HPDE6-E6E7 (cell line): ENCODE measurements around the gene TRIM59.
A peak's percentile ranks its signal among the peaks of the same experiment; 100 is the strongest.

Experiments
- DNase-seq: peaks from one replicate; pipeline ENCODE4 v3.0.0; 2011; ENCODE audit warnings: missing footprints; ENCODE audit errors: extremely low spot score

Gene TRIM59

DNA sequence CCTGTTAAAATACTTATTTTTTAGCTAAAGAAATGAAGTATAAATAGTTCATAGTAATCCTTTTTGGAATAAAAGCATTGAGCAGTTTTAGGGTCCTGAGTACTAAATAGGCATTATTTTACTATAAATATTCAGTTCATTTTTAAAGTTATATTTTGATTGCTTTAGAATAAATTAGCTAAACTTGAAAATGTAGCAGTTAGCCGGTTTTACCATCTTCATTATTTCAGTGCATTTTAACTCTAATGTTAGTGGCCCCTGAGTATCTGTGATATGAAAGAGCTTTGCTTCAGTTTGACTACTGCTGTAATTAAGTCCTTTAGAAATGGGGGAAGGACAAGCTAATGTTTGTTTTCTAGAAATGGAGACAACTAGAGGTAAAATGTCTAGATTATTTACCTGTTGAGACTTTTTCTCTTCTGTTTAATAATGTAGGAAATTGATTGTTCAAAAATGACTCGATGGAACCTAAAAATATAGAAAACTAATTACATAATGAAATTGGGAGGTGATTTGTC lies 46.5 kb downstream of the TRIM59 start:
- DNase-seq, result no peak

DNA sequence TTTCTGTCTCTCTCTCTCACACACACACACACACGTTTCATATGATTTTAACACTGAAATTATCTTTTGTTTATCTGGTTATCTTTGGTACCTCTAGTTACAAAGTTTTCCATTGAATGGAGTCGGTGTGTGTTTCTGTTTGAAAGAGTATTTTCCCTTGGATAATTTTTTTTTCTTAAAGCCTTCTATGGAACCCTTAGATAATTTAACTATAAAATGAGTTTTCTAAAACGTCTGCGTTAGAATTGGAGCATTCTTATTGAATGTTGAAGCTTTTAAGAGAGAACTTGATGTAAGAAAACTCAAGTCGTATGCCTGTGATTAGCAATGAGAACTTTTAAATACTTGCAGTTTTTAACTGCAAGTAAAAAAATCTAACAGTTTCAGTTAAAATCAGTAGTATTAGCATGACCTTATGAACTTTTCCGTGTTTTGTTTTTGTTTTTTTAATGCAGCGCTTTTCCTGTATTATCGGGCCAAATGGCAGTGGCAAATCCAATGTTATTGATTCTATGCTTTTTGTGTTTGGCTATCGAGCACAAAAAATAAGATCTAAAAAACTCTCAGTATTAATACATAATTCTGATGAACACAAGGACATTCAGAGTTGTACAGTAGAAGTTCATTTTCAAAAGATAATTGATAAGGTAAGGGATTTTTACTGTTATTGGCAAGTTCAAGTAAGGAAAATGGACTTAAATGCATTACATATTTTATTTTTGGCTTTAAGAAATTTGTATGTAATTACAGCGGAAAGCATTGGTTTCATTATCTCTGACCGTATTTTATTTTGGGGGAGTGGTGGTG lies 47.2 kb downstream of the TRIM59 start:
- DNase-seq, result no peak

DNA sequence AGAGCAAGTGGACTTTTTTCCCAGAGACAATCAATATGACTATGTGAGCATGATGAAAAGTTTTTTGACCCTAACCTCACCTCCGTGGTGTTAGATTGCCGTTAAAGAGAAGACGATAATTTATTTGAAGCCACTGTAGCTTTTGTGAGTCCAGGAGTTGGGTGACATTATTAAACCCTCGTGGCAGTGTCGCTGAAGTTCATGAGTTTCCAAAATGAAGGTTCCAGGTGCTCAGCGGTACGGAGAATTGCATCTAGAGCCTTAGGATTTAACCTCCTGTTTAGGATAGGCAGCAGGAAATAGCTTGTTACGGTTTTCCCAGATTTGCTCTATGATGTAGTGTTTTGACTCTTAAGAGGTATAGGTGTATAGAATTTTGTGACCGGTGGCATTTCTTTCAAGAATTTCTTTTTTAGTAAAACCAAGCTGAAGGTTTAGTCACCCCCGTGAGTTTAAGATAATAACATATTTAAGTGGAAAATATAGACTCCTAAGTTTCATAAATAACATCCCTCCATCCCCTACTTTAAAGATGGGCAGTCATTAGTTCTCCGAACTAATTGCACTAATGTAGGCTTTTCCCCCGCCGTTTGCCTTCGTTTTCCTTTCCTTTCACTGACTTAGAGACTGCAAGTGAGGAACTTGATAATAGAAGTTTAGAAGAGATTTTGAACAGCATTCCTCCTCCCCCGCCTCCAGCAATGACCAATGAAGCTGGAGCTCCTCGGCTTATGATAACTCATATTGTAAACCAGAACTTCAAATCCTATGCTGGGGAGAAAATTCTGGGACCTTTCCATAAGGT lies 48.1 kb downstream of the TRIM59 start:
- no peak for DNase-seq

DNA sequence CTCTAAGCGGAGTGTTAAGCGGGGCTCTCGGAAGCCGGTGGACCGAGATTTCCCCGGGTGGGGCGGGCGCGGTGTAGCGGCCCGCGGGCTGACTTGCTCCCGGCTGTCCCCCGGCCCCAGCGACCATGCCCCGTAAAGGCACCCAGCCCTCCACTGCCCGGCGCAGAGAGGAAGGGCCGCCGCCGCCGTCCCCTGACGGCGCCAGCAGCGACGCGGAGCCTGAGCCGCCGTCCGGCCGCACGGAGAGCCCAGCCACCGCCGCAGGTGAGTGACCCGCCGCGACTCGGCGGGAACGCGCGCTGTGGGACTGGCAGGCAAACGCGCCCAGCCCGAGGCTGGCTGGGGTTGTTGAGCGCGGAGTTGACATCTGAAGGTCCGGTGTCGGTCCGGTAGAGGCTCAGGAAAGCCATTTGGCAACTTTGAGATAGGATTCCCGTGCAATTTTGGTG lies 48.9 kb downstream of the TRIM59 start:
- no peak for DNase-seq

DNA sequence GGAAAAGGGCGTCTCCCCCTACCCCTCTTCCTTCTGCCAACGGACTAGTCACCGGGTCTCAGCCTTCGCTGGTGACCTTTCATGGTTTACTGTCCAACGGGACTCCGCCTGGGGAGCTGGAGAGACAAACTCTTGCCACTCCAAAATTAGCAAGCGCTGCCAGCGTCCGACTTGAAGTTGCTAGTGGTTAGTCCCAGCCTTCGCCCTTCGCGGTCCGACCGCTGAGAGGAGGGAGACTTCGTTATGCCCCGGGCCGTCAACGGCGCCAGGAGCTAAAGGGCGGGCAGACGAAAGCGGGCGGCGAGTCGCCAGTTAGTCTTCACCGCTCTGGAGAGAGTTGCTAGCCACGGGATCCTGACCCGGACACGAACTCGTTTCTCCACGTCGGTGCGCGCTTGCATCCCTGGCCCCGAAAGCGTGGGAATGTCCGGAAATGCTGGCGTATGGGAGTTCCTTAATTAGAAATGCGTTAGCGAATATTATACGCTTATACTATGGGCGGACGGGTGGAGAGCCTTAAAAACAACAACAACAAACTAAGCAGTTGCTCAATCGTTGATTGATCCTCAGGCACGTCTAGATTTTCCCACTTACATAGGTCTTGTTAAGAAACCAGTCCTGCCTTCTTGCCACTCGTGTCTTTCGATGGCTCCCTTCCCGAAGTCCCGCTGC lies 49.4 kb downstream of the TRIM59 start:
- no peak for DNase-seq

DNA sequence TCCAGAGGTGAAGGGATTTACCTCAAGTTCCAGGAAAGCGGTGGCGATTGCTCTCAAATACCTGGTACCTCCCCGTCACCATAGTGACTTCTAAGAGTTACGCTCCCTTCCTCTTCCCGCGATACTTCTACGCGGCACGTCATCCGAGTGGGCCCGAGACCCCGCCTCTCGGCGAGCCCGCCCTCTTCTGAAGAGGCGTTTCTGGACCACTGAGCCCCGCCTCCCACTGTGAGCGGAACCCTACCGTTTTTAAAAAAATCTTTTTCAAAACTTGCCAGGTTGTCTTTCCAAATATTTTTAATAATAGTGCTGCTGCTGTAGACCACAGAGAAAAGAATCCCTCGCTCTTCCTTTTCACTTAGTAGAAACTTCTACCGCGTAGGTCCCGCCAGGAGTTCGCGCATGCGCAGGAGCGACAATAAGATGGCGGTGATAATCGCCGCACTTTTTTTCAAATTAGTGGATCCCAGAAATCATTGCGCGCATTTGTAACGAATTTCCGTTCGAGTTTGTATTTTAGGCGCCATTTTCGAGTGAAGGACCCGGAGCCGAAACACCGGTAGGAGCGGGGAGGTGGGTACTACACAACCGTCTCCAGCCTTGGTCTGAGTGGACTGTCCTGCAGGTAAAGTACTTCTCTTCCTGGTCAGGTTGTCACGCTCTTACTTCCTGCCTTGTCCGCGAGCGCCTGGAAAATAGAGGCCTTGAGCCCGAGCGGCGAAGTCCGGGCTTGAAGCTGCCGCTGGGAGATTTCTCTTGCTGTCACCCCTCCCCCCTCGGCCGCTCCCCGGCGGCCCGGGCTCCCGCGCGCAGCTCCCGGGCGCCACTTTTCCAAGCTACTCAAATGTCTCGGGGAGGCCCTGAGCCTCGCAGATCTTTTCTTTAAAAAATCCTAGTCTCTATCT lies 50.2 kb downstream of the TRIM59 start, which contains the start of the genes IFT80 and SMC4:
IFT80 (minus strand) TSS at position 101 of the 905 bp plus-strand sequence. CDS start 14,625 bp downstream, outside the sequence.
SMC4 (plus strand) TSS at position 526 of the 905 bp plus-strand sequence. CDS start 1,177 bp downstream, outside the sequence.
- DNase-seq, result peak; percentile 89

DNA sequence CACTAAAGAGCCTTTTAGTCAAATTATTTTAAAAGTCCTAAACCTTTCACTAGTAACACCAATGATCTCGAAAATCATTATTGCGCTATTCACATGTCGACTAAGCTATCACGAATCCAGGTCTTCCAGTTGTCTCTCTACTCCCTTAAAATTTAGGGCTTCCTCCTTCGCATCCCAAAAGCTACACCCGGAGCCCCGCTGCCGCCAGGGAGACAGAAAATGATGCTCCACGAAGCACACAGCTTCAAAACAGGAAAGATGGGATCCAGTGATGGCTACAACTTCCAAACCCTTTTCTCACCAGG lies 50.8 kb downstream of the TRIM59 start:
- no peak for DNase-seq

DNA sequence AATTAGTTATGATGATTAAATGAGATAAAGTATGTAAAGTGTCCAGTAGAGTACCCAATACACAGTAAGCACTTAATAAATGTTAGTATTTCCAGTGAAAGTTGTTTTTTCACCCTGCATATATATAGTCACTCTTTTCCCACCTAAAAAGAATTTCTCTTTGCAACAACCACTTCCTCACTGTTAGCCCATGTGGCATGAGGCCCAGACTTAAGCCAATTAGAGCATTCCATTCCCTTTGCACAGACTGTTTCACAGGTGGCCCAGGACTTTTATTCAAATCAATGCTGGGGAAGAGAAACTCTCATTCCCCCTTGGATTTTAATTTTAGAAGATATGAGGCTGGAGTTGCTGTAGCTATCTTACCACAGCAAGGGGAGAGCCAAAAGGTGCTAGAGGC lies 54.3 kb downstream of the TRIM59 start:
- DNase-seq, result no peak

DNA sequence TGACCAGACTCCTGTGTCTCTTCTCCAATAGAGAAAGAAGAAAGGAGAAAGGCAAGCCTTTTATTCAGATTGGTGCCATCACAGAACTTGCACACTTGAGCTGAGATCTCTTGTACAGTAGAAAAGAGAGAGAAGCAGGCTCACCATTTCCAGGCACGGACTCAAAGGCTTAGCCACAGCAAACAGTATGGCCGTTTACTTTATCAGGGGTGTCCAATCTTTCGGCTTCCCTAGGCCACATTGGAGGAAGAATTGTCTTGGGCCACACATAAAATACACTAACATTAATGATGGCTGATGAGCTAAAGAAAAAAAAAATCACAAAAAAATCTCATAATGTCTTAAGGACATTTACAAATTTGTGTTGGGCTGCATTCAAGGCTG lies 55.6 kb downstream of the TRIM59 start:
- DNase-seq, result no peak

DNA sequence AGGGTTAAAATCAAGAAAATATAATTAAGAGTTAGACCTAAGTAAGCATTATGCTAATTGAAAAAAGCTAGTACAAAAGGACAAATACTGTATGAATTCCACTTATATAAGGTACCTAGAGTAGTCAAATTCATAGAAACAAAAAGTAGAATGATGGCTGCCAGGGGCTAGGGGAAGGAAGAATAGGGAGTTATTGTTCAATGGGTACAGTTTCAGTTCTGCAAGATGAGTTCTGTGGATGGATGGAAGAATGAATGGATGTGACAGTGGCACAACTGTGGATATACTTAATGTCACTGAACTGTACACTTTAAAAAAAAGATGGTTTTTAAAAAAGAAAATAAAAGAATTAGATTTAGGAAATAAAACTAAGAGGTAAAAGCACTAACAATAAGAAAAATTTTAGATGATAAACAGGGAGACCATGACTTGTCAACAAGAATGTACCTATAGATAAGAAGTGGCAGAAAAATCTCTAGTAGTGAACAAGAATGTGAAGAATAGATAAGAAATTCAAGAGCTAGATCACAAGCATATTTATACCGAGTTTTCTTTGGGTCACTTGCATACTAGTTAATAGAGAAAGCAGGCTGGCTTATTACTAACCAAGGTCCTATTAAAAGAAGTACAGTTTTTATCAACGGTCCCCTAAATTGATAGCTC lies 56.1 kb downstream of the TRIM59 start:
- DNase-seq, result no peak

DNA sequence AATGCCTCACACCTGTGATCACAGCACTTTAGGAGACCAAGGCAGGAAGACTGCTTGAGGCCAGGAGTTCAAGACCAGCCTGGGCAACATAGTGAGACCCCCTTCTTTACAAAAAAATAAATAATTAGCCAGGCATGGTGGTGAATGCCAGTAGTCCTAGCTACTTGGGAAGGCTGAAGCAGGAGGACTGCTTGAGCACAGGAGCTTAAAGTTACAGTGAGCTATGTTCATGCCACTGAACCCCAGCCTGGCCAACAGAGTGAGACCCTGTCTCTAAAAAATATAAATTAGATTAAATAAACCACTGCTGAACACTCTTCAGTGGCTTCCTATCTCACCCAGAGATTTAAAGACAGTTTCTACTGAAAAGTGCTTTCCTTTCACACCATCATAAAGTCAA lies 56.8 kb downstream of the TRIM59 start:
- DNase-seq, result no peak

DNA sequence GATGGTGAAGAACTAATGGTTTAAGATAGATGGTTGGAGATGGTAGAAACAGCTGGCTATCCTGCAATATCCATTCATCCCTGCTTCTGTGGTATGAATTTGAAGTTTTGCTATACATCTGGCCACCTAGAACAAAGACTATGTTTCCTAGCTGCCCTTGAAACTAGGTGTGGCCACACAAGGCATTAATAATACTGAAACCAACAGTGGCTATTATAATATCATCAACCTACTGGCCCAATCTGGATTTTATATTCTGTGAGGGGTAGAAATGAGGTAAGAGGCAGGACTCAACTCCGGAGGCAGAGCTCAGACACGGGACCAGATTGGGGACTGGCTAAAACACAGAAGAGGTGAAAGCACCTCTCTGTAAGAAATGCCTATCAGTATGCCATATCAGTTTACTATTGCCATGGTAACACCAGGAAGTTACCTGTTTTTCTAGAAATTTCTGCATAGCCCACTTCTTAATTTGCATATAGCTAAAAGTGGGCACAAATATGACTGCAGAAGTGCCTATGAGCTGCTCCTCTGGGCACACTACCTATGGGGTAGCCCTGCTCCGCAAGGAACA lies 58.9 kb downstream of the TRIM59 start:
- no peak for DNase-seq
